ENCODE measurements around the gene XKR8. TPM values are rescaled to one million over a fixed set of nuclear protein-coding genes. Genes with fewer than 3 reads are reported as not detected.
"Not testable (repeated sequence)": the region's sequence is repeated elsewhere in the genome, so short reads cannot be mapped to it uniquely, and the experiment has no call there.

Gene XKR8
- total RNA-seq, 1 donor from 2014 or later = 4.6 TPM

- no peak for DNase-seq (ENCODE audit: low spot score)
Measured at GRCh38 chr1:27990920-27991537, 31.3 kb downstream of the XKR8 start.

GRCh38 chr1:27992276-27992675, 32.5 kb downstream of the XKR8 start:
- DNase-seq (ENCODE audit: low spot score) = no peak

- DNase-seq (ENCODE audit: low spot score) = no peak
Measured at GRCh38 chr1:27993241-27993640, 33.5 kb downstream of the XKR8 start.

DNA sequence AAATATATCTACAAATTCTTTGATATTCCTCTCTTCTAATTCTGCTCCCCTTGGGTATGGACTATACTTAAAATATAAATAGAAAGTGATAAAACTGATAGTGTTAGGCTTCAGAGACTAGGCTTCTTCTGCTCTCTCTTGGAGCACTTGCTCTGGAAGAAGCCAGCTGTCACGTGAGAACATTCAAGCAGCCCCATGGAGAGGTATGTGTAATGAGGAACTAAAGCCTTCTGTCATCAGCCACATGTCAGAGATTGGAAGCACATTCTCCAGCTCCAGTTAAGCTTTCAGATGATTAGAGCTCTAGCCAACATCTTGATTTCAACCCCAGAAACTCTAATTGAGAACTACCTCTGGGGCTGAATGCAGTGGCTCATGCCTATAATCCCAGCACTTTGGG, 34.3 kb downstream of the XKR8 start:
- DNase-seq (ENCODE audit: low spot score) = no peak

- not testable (repeated sequence) for DNase-seq (ENCODE audit: low spot score)
Measured at GRCh38 chr1:27994526-27994925, 34.8 kb downstream of the XKR8 start.

DNA sequence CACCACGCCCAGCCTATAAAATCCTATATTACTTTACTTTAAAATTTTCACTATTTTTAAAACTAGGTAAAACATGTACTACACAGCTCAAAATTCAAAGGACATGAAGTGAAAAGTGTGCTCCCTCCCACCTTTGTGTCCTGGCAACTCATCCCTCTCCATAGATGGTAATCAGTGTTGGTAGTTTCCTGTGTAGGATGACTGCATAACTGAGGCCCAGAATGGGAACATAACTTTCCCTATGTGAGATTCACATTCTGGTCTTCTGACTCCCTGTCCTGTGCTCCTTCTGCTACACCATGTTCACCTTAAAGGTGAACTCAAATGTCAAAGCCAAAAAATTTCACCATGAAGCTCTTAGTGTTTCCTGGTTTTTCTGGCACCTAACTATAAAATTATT, 39.3 kb downstream of the XKR8 start:
- no peak for DNase-seq (ENCODE audit: low spot score)

DNA sequence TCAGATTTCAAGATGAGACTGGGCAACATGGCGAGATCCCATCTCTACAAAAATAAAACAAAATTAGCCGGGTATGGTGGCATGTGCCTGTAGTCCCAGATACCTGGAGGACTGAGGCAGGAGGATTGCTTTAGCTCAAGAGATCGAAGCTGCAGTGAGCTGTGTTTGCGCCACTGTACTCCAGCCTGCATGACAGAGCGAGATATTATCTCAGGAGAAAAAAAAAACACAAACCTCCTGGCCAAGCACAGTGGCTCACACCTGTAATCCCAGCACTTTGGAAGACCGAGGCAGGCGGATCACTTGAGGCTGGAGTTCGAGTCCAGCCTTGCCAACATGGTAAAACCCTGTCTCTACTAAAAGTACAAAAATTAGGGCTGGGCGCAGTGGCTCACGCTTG, 42.8 kb downstream of the XKR8 start:
- no peak for DNase-seq (ENCODE audit: low spot score)

DNA sequence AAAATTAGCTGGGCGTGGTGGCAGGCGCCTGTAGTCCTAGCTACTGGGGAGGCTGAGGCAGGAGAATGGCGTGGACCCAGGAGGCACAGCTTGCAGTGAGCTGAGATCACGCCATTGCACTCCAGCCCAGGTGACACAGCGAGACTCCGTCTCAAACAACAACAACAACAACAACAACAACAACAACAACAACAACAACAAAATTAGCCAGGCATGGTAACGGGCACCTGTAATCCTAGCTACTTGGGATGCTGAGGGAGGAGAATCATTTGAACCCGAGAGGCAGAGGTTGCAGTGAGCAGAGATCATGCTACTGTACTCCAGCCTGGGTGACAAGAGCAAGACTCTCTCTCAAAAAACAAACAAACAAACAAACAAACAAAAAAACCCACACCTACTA, 43.3 kb downstream of the XKR8 start:
- DNase-seq (ENCODE audit: low spot score) = not testable (repeated sequence)

DNA sequence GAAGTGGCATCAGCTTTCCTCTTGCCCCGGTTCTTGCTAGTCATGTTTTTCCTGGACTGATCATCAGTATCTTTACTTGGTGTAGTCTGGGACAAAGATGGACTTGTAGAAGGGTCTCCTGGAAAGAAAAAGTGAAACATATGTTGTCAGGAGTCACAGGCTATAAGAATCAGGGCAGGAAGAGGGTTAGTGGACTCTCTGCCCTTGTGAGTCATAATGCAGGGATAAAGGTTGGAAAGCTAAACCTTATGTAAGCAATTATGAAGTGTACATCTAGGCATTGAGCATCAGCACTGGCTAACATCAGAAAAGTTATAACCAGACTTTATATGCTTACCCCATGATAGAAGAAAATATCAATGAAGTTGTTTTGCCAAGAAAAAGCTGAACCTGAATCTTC, 51.2 kb downstream of the XKR8 start:
- DNase-seq (ENCODE audit: low spot score) = no peak

Other genes starting within 250 kb of the XKR8 start
- gene FAM76A, start 234.0 kb upstream of the XKR8 start, total RNA-seq = 17.5 TPM
- gene STX12, start 186.8 kb upstream of the XKR8 start, total RNA-seq = 64.6 TPM
- gene PPP1R8, start 129.2 kb upstream of the XKR8 start, total RNA-seq = 46.2 TPM
- gene THEMIS2, start 87.4 kb upstream of the XKR8 start, total RNA-seq = 10.7 TPM
- gene RPA2, start 45.4 kb upstream of the XKR8 start, total RNA-seq = 33.3 TPM
- 0.83 TPM for gene SMPDL3B, start 25.0 kb upstream of the XKR8 start, total RNA-seq
- gene EYA3, start 128.6 kb downstream of the XKR8 start, total RNA-seq = 31.6 TPM
- gene PTAFR, start 216.7 kb downstream of the XKR8 start, total RNA-seq = 9.9 TPM